Choroid plexus epithelial cell (primary cell): ENCODE results near the gene INA.
"Not testable (repeated sequence)": the region's sequence is repeated elsewhere in the genome, so short reads cannot be mapped to it uniquely, and the experiment has no call there.

Source experiments
- DNase-seq: peaks from one replicate; pipeline ENCODE4 v3.0.0-alpha.2; 2010; ENCODE audit warnings: low read depth
- H3K4me3 ChIP-seq: 2 replicates; pipeline ENCODE4 v1.5.1; 2011; ENCODE audit warnings: low read depth, mild to moderate bottlenecking, control low read depth, low read length, moderate library complexity
- TF ChIP-seq, protein P1 (sequence below): conservative IDR thresholded peaks from 2 replicates; pipeline ENCODE4 v1.5.1; 2011; ENCODE audit warnings: low read depth, mild to moderate bottlenecking, control low read depth, inconsistent platforms, low read length, moderate library complexity

Gene INA

DNA sequence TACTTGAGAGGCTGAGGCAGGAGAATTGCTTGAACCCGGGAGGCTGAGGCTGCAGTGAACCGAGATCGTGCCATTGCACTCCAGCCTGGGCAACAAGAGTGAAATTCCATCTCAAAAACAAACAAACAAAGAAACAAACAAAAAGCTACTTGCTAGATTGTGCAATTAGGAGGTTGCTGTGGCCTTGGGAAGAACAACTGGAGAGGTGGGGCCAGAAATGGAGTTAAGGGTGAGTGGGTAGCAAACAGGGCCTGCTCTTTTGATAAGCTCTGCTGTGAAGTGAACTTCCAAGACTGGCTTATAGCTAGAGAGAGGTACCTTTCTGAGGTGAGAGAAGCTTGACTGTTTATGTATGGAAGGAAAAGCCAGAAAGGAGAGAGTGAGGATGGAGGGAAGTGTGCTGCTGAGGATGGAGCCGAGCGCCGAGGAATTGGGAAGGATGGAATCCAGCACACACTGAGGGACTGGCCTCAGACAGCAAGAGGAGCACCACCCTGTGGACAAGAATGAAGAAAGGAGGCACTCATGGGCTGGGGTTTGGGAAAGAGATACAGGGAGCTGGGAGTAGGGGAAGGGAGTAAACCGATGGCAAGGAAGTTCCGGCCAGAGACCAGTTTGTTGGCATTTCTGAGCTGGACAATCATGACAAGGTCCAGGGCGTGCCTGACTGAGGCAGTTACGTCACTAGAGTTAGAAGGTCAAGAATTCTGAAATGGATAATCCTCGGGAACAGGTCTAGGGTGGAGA, 38.3 kb upstream of the INA start:
- TF ChIP-seq, protein P1, sequence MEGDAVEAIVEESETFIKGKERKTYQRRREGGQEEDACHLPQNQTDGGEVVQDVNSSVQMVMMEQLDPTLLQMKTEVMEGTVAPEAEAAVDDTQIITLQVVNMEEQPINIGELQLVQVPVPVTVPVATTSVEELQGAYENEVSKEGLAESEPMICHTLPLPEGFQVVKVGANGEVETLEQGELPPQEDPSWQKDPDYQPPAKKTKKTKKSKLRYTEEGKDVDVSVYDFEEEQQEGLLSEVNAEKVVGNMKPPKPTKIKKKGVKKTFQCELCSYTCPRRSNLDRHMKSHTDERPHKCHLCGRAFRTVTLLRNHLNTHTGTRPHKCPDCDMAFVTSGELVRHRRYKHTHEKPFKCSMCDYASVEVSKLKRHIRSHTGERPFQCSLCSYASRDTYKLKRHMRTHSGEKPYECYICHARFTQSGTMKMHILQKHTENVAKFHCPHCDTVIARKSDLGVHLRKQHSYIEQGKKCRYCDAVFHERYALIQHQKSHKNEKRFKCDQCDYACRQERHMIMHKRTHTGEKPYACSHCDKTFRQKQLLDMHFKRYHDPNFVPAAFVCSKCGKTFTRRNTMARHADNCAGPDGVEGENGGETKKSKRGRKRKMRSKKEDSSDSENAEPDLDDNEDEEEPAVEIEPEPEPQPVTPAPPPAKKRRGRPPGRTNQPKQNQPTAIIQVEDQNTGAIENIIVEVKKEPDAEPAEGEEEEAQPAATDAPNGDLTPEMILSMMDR: peak; percentile 74
- no peak overlapping the region for H3K4me3 ChIP-seq
- peak; percentile 73 for DNase-seq

DNA sequence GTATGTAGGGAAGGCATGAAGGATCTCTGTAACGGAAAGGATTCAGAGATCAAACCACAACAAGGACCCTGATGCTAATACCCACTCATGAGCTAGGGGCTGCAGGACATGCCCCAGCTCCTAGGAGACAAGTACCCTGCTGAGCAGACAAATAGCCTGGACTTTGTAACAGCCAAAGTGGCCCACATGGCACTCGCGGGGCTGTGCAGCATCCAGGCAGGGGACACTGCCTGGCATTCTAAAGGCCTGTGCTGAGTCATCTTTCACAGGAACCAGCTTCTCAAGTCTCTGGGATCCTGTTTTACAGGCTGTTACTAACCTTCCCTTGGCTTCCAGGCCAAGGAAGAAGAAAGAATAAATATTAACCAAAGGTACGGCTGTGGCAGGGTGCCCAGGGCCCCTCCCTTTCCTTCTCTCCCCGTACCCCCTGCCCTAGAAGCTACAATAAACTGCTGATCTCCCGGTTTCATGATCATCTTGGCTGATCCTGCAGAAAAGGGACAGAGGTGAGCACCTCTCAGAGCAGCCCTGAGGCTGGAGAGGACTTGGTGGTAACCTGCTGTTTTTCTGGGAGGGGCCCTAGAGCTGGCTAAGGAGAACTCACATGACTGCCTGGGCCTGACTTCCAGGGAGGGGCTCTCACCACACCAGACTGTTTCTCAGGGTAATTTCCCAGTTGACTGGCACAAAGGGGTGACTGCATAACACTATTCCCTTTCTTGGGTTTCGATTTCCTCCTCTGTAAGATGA, 35.5 kb upstream of the INA start:
- H3K4me3 ChIP-seq: no peak overlapping the region
- peak; percentile 40 for DNase-seq
- TF ChIP-seq, protein P1: no peak

DNA sequence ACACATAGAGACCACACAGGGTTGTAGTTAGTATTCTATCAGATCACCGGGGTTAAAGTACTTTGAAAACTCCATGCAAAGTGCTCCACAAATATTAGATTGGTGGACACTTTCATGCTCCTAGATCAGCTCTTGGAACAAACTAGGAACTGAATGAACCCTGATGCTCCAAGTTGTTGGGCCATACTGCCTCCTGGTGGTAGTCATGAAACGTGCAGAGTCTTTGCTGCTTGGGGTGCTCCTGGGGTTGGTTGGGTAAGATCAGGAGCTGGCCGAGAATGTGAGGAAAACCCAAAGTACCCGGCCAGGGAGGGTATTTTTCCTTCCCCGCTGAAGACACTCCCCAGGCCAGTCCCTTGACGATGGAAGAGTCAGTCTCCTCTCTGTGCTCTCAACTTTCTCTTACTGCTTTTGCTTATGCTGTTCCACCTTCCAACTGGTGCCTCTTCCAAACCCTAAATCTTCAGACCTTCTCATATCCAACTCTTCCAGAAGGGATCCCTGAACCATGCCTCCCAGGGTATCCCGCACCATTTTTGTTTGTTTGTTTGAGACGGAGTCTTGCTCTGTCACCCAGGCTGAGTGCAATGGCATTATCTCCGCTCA, 32.2 kb upstream of the INA start:
- TF ChIP-seq, protein P1: peak; percentile 96
- H3K4me3 ChIP-seq: no peak overlapping the region
- DNase-seq: peak; percentile 91

DNA sequence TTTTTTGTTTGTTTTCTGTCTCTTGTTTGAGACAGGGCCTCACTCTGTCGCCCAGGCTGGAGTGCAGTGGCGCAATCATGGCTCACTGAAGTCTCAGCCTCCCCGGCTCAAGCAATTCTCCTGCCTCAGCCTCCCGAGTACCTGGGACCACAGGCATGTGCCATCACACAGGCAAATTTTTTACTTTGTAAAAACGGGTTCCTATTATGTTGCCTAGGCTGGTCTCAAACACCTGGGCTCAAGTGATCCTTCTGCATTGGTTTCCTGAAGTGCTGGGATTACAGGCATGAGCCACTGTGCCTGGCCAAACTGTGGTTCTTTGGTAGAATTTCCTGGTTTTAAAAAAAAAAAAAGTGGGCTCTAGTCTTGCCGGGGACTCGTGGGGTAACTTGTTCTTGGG, 31.4 kb upstream of the INA start, which contains the start of gene RPEL1:
Gene RPEL1, plus strand, starts transcription at position 301 of the 400 bp plus-strand sequence. CDS start 110 bp downstream, outside the sequence.
- H3K4me3 ChIP-seq, DNase-seq: not testable (repeated sequence)

DNA sequence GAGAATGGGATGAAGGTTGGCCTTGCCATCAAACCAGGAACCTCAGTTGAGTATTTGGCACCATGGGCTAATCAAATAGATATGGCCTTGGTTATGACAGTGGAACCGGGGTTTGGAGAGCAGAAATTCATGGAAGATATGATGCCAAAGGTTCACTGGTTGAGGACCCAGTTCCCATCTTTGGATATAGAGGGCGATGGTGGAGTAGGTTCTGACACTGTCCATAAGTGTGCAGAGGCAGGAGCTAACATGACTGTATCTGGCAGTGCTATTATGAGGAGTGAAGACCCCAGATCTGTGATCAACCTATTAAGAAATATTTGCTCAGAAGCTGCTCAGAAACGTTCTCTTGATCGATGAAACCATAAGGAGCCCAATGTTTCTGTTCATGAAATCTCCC, 30.6 kb upstream of the INA start:
- no peak for DNase-seq
- H3K4me3 ChIP-seq: no peak overlapping the region
- TF ChIP-seq, protein P1: peak; percentile 37

DNA sequence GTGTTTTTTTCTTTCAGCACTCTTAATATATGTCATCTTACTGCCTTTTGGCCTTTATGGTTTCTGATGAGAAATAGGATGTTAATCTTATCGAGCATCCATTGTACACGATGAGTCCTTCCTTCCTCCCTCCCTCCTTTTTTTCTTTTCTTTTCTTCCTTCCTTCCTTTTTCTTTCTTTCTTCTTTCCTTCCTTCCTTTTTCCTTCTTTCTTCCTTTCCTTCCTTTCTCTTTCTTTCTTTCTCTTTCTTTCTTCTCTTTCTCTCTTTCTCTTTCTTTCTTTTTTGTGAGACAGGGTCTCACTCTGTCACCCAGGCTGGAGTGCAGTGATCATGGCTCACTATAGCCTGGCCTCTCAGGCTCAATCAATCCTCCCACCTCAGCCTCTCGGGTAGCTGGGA, 22.8 kb upstream of the INA start:
- no peak for DNase-seq
- H3K4me3 ChIP-seq: no peak overlapping the region
- TF ChIP-seq, protein P1: no peak
